AG09309 (cell line): Measurements from ENCODE around the gene KCNA2.
A peak's percentile ranks its signal among the peaks of the same experiment; 100 is the strongest.

Source experiments
- DNase-seq: peaks from one replicate; pipeline ENCODE4 v3.0.0-alpha.2; 2010; ENCODE audit warnings: low read depth
- H3K4me3 ChIP-seq: 2 replicates; pipeline ENCODE4 v1.5.1; 2011; ENCODE audit warnings: mild to moderate bottlenecking, low read depth, low read length, moderate library complexity; ENCODE audit not compliant: control insufficient read depth
- CTCF ChIP-seq: IDR thresholded peaks from 2 replicates; pipeline ENCODE4 v1.5.1; 2011; ENCODE audit warnings: mild to moderate bottlenecking, low read depth, low read length, inconsistent platforms; ENCODE audit not compliant: insufficient read depth, control insufficient read depth; ENCODE audit errors: missing control alignments

KCNA2 gene

GRCh38 chr1:110628323-110629105 lies 22.4 kb upstream of the KCNA2 start:
- no peak for TF ChIP-seq CTCF
- DNase-seq: no peak
- no peak overlapping the region for H3K4me3 ChIP-seq

- TF ChIP-seq CTCF: no peak
- no peak overlapping the region for H3K4me3 ChIP-seq
- no peak for DNase-seq
Observed at GRCh38 chr1:110627764-110628163, 21.6 kb upstream of the KCNA2 start.

GRCh38 chr1:110626889-110627288 lies 20.7 kb upstream of the KCNA2 start:
- H3K4me3 ChIP-seq: no peak overlapping the region
- no peak for DNase-seq
- no peak for TF ChIP-seq CTCF

- H3K4me3 ChIP-seq: no peak overlapping the region
- no peak for TF ChIP-seq CTCF
- DNase-seq: no peak
Observed at GRCh38 chr1:110620686-110621085, 14.5 kb upstream of the KCNA2 start.

GRCh38 chr1:110620250-110620615 lies 14.1 kb upstream of the KCNA2 start:
- H3K4me3 ChIP-seq: no peak overlapping the region
- no peak for DNase-seq
- no peak for TF ChIP-seq CTCF

GRCh38 chr1:110619412-110620249 lies 13.5 kb upstream of the KCNA2 start:
- DNase-seq: no peak
- no peak overlapping the region for H3K4me3 ChIP-seq
- peak; percentile 96 for TF ChIP-seq CTCF
